ENCODE results near the gene LHFPL3.

- TF ChIP-seq CTCF (conservative IDR thresholded peaks at IDR 0.05) = no peak
- TF ChIP-seq ZFX (IDR thresholded peaks at IDR 0.05) = no peak
Measured at GRCh38 chr7:104891949-104892348, 563.5 kb downstream of the LHFPL3 start.

Measured in C4-2B (cell line).